Breast epithelium (tissue), 4 donors: ENCODE data around the gene ANKRD18A. TPM values are rescaled to one million over a fixed set of nuclear protein-coding genes. Genes with fewer than 3 reads are reported as not detected.
"Not testable (repeated sequence)": the region's sequence is repeated elsewhere in the genome, so short reads cannot be mapped to it uniquely, and the experiment has no call there.

Experiments
- DNase-seq, 2 donors: peaks; one replicate each; pipeline ENCODE4 v3.0.0-alpha.2; 2019; ENCODE audit warnings: low spot score in 2 of 2
- H3K27ac ChIP-seq, 2 donors: fragments of 200-600 bp; sonication (generic) in 1 of 2; one replicate each; pipeline ENCODE4 v1.5.1; 2016 to 2019; ENCODE audit warnings: mild to moderate bottlenecking in 1 of 2
- H3K27me3 ChIP-seq, 2 donors: fragments of 200-600 bp; sonication (generic) in 1 of 2; one replicate each; pipeline versions ENCODE4 v1.5.1 to v1.6.0; 2017 to 2019; ENCODE audit warnings: control low read depth in 1 of 2, mild to moderate bottlenecking in 1 of 2
- H3K36me3 ChIP-seq: fragments of 200-600 bp; one replicate; pipeline ENCODE4 v1.5.1; 2019
- H3K4me1 ChIP-seq, 2 donors: fragments of 200-600 bp; sonication (generic); one replicate each; pipeline ENCODE4 v1.5.1; 2016 to 2019; ENCODE audit warnings: control low read depth in 1 of 2
- H3K4me3 ChIP-seq, 3 donors: fragments of 200-600 bp; sonication (generic); 1 replicate in 2 of 3; 2 replicates in 1 of 3; pipeline ENCODE4 v1.5.1; 2016 to 2019; ENCODE audit warnings: mild to moderate bottlenecking in 3 of 3, moderate library complexity in 2 of 3
- H3K9me3 ChIP-seq, 2 donors: fragments of 200-600 bp; sonication (generic) in 1 of 2; one replicate each; pipeline ENCODE4 v1.5.1; 2016 to 2019; ENCODE audit warnings: control low read depth in 1 of 2
- POLR2A ChIP-seq: fragments of 450-650 bp; IDR thresholded peaks from one replicate; pipeline ENCODE4 v1.6.1; 2016; ENCODE audit warnings: antibody characterized with exemption, mild to moderate bottlenecking, moderate library complexity
- POLR2AphosphoS5 ChIP-seq, 3 donors: sonication (generic); formaldehyde crosslinking; IDR thresholded peaks; one replicate each; pipeline ENCODE4 v1.6.1; 2017; ENCODE audit warnings: antibody characterized with exemption in 3 of 3
- intact Hi-C: fragments of 100-400 bp; cut with DNase I; formaldehyde crosslinking; loops from one replicate; pipeline ENCODE4 v1.15.1; 2023; ENCODE audit warnings: low total_unique reads
- total RNA-seq, 3 donors: library from RNA; depleted of rRNA; stranded (reverse); fragments of >200 nt; gene quantifications; one replicate each; pipeline ENCODE4 v1.1.0, GENCODE V29; 2016
- TF ChIP-seq, protein P1 (sequence below), 3 donors: fragments of 450-650 bp; IDR thresholded peaks; one replicate each; pipeline ENCODE4 v1.5.1; 2016 to 2017; ENCODE audit warnings: antibody characterized with exemption in 3 of 3, mild to moderate bottlenecking in 3 of 3, moderate library complexity in 3 of 3

ANKRD18A gene
- total RNA-seq, 3 donors from 2014 or later, result 4.3 to 5.0 TPM; not detected in 1

DNA sequence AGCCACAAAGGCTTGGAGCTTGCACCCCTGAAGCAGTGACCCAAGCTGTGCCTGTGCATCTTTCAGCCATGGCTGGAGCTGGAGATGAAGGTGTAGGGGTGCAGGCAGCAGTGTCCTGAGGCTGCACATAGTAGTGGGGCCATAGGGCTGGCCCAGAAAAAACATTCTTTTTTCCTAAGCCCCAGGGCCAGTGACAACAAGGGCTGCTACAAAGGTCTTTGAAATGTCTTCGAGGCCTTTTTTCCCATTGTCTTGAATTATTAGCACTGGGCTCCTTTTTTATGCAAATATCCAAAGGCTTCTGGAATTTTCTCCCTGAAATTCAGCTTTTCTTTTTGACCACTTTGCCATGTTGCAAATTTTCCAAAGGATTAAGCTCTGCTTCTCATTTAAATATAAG, 62.6 kb downstream of the ANKRD18A start:
- DNase-seq, intact Hi-C loops, H3K27ac ChIP-seq, H3K27me3 ChIP-seq, H3K4me3 ChIP-seq, H3K4me1 ChIP-seq, H3K36me3 ChIP-seq, H3K9me3 ChIP-seq: not testable (repeated sequence)

DNA sequence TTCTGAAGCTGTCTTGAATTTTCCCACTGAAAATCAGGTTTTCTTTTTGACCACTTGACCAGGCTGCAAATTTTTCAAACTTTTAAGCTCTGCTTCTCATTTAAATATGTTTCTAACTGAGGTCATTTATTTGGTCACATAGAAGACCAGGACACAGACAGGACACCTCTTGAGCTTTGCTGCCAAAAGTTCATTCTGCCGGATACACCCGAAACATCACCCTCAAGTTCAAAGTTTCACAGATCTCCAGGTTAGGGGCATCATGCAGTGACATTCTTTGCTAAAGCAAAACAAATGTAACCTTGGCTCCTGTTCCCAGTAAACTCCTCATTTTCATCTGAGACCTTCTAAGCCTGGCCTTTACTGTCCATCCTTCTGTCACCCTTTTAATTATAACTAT, 65.4 kb downstream of the ANKRD18A start:
- H3K27me3 ChIP-seq, H3K27ac ChIP-seq, H3K36me3 ChIP-seq, H3K9me3 ChIP-seq, DNase-seq, H3K4me3 ChIP-seq, H3K4me1 ChIP-seq, intact Hi-C loops: not testable (repeated sequence)

DNA sequence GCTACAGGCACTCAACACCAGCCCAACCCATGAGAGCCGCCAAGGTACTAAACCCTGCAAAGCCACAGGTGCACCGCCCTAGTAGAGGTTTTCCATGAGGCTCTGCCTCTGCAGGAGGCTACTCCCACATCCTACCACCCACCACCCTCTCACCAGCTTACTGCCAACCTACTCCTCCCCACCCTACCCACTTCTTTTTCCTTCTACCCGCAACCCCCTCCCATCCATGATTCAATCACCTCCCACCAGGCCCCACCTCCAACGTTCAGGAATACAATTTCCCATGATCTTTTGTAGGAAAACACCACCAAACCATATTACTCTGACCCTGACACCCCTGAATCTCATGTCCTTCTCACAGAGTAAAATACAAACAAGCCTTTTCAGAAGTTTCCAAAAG, 67.4 kb downstream of the ANKRD18A start:
- intact Hi-C loops, H3K36me3 ChIP-seq, H3K4me3 ChIP-seq, H3K4me1 ChIP-seq, DNase-seq, H3K27me3 ChIP-seq, H3K27ac ChIP-seq, H3K9me3 ChIP-seq: not testable (repeated sequence)

DNA sequence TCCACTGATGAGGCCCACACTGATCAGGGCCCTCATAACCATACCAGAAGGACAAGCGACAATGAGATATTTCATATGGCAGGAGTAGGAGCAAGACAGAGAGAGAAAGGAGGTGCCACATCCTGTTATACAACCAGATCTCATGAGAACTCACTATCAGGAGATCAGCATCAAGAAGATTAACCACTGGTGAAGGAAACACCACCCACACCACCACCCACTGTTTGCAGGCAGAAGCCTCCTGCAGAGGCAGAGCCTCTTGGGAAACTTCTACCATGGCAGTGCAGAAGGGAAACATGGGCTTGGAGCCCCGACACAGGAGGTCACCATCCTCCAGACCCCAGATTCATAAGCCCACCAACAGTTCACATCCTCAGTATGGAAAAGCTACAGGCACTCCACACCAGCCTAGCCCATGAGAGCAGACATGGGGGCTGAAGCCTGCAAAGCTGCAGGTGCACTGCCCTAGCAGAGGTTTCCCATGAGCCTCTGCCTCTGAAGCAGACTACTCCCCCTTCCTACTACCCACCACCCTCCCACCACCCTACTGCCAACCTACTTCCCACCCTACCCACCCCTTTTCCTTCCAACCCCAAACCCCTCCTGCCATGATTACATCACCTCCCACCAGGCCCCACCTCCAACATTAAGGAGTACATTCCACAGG, 73.8 kb downstream of the ANKRD18A start:
- H3K4me3 ChIP-seq, H3K4me1 ChIP-seq, H3K27ac ChIP-seq, H3K36me3 ChIP-seq, H3K27me3 ChIP-seq, DNase-seq, H3K9me3 ChIP-seq, intact Hi-C loops: not testable (repeated sequence)

DNA sequence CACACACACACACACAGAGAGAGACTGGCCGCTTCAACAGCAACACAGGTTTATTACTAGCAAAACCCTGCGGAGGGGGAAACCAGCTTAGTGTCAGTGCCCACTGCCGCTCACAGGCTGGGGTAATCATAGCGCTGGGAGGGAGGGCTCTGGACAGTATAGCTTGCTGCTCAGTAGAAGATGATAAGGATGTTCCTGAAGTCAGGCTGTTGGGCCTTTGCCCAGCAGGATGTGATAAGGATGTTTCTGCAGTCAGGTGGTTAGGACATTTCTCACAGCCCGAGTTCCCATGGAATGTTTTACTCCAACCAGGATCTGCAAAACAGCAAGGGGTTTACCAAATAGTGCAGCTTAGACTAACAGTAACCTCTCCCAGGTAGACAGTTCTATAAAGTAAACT, 79.9 kb downstream of the ANKRD18A start:
- not testable (repeated sequence) for H3K27me3 ChIP-seq

DNA sequence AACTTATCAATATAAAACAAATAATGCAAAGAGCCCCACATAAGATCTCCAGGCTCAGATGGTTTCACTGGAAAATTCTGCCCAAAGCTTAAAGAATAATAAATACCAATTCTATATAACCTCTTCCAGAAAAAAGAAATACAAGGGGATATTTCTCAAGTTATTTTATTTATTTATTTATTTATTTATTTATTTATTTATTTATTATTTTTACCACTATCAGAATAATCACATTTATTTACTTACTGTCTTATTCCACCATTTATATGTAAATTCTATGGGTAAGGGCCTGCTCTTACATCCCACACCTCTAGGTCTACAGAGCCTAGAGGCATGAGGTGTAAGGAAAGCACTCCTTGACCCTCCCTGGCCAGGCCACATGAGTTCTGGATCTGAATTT, 91.1 kb downstream of the ANKRD18A start:
- no peak for TF ChIP-seq POLR2AphosphoS5 (IDR thresholded peaks at IDR 0.05)
- TF ChIP-seq, protein P1, sequence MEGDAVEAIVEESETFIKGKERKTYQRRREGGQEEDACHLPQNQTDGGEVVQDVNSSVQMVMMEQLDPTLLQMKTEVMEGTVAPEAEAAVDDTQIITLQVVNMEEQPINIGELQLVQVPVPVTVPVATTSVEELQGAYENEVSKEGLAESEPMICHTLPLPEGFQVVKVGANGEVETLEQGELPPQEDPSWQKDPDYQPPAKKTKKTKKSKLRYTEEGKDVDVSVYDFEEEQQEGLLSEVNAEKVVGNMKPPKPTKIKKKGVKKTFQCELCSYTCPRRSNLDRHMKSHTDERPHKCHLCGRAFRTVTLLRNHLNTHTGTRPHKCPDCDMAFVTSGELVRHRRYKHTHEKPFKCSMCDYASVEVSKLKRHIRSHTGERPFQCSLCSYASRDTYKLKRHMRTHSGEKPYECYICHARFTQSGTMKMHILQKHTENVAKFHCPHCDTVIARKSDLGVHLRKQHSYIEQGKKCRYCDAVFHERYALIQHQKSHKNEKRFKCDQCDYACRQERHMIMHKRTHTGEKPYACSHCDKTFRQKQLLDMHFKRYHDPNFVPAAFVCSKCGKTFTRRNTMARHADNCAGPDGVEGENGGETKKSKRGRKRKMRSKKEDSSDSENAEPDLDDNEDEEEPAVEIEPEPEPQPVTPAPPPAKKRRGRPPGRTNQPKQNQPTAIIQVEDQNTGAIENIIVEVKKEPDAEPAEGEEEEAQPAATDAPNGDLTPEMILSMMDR (IDR thresholded peaks at IDR 0.05), result no peak
- H3K9me3 ChIP-seq, result no peaks in the 10 kb centered on the region
- intact Hi-C loops, result no loop called here
- H3K27ac ChIP-seq, result no peak overlapping the region
- H3K4me1 ChIP-seq, result no peaks in the 10 kb centered on the region
- no peak for DNase-seq
- no peaks in the 10 kb centered on the region for H3K36me3 ChIP-seq
- H3K27me3 ChIP-seq, result no peaks in the 10 kb centered on the region
- no peak overlapping the region for H3K4me3 ChIP-seq

More for the DNA sequence above, 79.9 kb downstream of the ANKRD18A start:
- H3K4me1 ChIP-seq, H3K27ac ChIP-seq, H3K4me3 ChIP-seq, intact Hi-C loops, H3K36me3 ChIP-seq, DNase-seq, H3K9me3 ChIP-seq: not testable (repeated sequence)

DNA sequence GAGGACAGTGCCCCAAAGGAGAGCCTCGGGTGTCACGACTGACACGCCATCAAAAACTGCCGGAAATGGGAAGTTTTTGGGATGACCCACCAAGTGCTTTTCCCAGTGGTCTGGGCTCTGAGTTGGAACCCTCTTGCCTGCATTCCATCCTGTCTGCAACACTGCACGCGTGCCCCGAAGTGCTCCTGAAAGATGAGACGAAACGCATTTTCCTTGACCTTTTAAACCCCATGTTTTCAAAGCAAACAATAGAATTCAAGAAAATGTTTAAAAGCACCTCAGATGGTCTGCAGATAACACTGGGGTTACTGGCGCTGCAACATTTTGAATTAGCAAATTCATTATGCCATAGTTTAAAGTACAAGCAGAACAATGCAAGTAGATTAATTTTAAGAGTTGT, 92.9 kb downstream of the ANKRD18A start:
- H3K4me3 ChIP-seq, result no peak overlapping the region
- no peaks in the 10 kb centered on the region for H3K36me3 ChIP-seq
- H3K4me1 ChIP-seq, result no peaks in the 10 kb centered on the region
- H3K9me3 ChIP-seq, result no peaks in the 10 kb centered on the region
- no peak for DNase-seq
- H3K27me3 ChIP-seq, result no peaks in the 10 kb centered on the region
- intact Hi-C loops, result no loop called here
- no peak for TF ChIP-seq POLR2A
- TF ChIP-seq, protein P1 (IDR thresholded peaks at IDR 0.05), result no peak
- TF ChIP-seq POLR2AphosphoS5 (IDR thresholded peaks at IDR 0.05), result no peak
- no peak overlapping the region for H3K27ac ChIP-seq

DNA sequence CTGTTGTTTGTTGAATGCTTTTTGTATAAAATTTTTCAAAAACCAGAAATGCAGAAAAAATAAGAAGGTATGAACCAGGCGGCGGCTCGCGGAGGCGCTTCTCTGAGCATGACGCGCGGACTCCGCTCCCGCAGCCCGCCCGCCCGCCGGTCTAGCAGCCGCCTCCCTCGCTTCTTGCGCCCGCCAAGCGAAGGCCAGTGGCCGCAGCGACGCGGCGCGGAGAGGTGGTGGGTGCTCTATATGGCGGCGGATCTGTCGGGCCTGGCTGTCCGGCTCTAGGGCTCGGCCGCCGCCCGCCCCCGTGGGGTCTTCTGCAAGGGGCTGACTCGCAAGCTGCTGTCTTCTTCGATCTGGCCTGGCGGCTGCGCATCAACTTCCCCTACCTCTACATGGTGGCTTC, 93.8 kb downstream of the ANKRD18A start:
- intact Hi-C loops, result no loop called here
- Histone ChIP-seq H3K36me3 (no peaks in the 10 kb centered on the region), H3K9me3 (no peaks in the 10 kb centered on the region), H3K27ac (no peak overlapping the region), H3K4me1 (no peaks in the 10 kb centered on the region), H3K4me3 (no peak overlapping the region), H3K27me3 (no peaks in the 10 kb centered on the region)
- TF ChIP-seq POLR2A (no peak), POLR2AphosphoS5 (IDR thresholded peaks at IDR 0.05) (no peak)
- TF ChIP-seq, protein P1 (IDR thresholded peaks at IDR 0.05), result no peak
- no peak for DNase-seq
